Measurements from ENCODE around the gene TFEB. TPM values are rescaled to one million over a fixed set of nuclear protein-coding genes. Genes with fewer than 3 reads are reported as not detected.

TFEB gene
- total RNA-seq, 1 experiment from 2014 or later = 16.2 TPM

DNA sequence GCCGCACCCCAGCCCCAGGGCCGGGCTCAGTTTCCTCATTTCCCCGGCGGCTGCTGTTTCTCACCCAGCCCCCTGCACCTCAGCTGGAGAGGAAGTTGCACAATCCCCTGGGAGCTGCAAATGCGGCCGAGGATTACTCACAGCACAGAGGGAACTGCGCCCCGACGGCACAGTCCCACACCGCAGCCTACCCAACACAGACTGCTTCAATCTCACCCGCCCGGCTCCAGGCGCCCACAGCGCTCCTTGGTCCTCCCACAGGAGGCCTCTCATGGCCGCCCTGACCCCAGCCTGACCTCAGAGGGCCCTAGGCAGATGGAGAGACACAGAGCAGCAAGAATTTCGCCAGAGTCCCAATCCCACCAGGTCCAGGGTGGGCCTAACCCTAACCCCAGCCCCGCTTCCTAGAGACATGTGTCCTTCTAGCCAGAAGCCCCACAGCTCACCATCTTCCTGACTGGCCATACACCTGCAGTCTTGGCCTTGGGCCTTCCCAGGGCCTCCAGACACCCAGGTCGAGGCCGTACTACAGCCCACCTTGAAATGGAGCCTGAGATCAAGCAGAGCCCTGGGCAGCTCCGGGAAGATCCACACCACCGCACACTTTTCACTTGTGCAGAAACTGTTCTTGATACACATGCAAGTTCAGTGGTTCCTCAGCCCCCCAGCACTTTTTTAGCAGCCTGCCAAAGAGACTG lies 11.7 kb downstream of the TFEB start:
- ChIA-PET CTCF (interaction anchor here (0.6 to 1.8 kb wide), 7 partner anchors 9 to 355 kb away, joined by 3 to 6 read pairs (median 4); no protein-coding TSS in a partner anchor), POLR2A (interaction anchor here (0.6 to 4.7 kb wide), 12 partner anchors 8 to 729 kb away, joined by 3 to 52 read pairs (median 3); no protein-coding TSS in a partner anchor)
- peak overlapping the region; percentile 54 for H3K4me3 Mint-ChIP-seq (ENCODE audit: unreplicated experiment)
- no peaks in the 10 kb centered on the region for H3K9me3 Mint-ChIP-seq (ENCODE audit: unreplicated experiment)
- H3K4me1 Mint-ChIP-seq (ENCODE audit: insufficient read depth, unreplicated experiment) = peaks cover 41% of the 10 kb centered on the region
- peak overlapping the region; percentile 94 for H3K27ac Mint-ChIP-seq (ENCODE audit: low read depth, unreplicated experiment)
- no peaks in the 10 kb centered on the region for H3K27me3 Mint-ChIP-seq (ENCODE audit: insufficient read depth, unreplicated experiment)
- intact Hi-C loops (cut with micrococcal nuclease) = no loop called here
- no TSS peak for BruUV-seq (replicated peaks)
- TF ChIP-seq, protein P1, sequence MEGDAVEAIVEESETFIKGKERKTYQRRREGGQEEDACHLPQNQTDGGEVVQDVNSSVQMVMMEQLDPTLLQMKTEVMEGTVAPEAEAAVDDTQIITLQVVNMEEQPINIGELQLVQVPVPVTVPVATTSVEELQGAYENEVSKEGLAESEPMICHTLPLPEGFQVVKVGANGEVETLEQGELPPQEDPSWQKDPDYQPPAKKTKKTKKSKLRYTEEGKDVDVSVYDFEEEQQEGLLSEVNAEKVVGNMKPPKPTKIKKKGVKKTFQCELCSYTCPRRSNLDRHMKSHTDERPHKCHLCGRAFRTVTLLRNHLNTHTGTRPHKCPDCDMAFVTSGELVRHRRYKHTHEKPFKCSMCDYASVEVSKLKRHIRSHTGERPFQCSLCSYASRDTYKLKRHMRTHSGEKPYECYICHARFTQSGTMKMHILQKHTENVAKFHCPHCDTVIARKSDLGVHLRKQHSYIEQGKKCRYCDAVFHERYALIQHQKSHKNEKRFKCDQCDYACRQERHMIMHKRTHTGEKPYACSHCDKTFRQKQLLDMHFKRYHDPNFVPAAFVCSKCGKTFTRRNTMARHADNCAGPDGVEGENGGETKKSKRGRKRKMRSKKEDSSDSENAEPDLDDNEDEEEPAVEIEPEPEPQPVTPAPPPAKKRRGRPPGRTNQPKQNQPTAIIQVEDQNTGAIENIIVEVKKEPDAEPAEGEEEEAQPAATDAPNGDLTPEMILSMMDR (IDR thresholded peaks at IDR 0.05; ENCODE audit: unreplicated experiment) = no peak
- peak; percentile 92 for DNase-seq (ENCODE audit: unreplicated experiment)
- peaks cover 6% of the 10 kb centered on the region for H3K36me3 Mint-ChIP-seq (ENCODE audit: insufficient read depth, unreplicated experiment)

DNA sequence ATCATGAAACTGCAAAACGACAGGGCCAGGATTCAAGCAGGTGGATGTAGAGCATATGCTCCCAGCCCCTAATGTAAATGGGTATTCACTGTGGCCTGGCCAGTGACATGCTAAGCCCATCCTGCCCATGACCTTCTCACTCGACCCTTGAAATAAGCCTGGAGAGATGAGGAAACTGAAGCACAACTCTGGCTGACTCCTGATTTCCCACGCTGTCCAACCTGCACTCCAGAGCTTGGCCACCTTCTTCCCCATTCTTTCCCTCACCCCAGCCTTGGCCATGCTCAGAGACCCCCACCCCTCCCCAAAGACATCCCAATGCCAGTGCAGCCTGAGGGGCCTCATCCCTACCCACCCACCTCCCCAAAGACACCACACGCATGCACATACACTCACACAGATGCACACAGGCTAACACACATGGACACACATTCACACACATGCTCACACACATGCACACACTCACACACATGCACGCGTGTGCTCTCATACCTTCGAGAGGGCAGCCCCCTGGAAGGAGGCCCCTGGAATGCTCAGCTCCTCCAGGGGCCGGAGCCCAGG lies 12.4 kb downstream of the TFEB start:
- Mint-ChIP-seq H3K27ac (ENCODE audit: low read depth, unreplicated experiment) (peak overlapping the region; percentile 94), H3K4me3 (ENCODE audit: unreplicated experiment) (peak overlapping the region; percentile 54), H3K36me3 (ENCODE audit: insufficient read depth, unreplicated experiment) (peaks cover 6% of the 10 kb centered on the region), H3K27me3 (ENCODE audit: insufficient read depth, unreplicated experiment) (no peaks in the 10 kb centered on the region), H3K9me3 (ENCODE audit: unreplicated experiment) (no peaks in the 10 kb centered on the region), H3K4me1 (ENCODE audit: insufficient read depth, unreplicated experiment) (peaks cover 41% of the 10 kb centered on the region)
- ChIA-PET POLR2A (interaction anchor here (0.6 to 4.7 kb wide), 9 partner anchors 9 to 729 kb away, joined by 3 to 52 read pairs (median 5); no protein-coding TSS in a partner anchor), CTCF (interaction anchor here (0.7 to 1.8 kb wide), 3 partner anchors 18 to 355 kb away, joined by 3 to 6 read pairs (median 4); no protein-coding TSS in a partner anchor)
- no peak for DNase-seq (ENCODE audit: unreplicated experiment)
- no TSS peak for BruUV-seq (replicated peaks)
- intact Hi-C loops (cut with micrococcal nuclease) = no loop called here
- TF ChIP-seq, protein P1 (IDR thresholded peaks at IDR 0.05; ENCODE audit: unreplicated experiment) = no peak

- no TSS peak for BruUV-seq (replicated peaks)
- ChIA-PET POLR2A (interaction anchor here (3.2 to 4.7 kb wide), 2 partner anchors 8 to 13 kb away, joined by 41 to 52 read pairs; no protein-coding TSS in a partner anchor), CTCF (interaction anchor here (0.8 to 1.3 kb wide), 2 partner anchors 36 to 54 kb away, joined by 3 read pairs; no protein-coding TSS in a partner anchor)
- Mint-ChIP-seq H3K9me3 (ENCODE audit: unreplicated experiment) (no peaks in the 10 kb centered on the region), H3K4me1 (ENCODE audit: insufficient read depth, unreplicated experiment) (peaks cover 46% of the 10 kb centered on the region), H3K27ac (ENCODE audit: low read depth, unreplicated experiment) (peak overlapping the region; percentile 51), H3K4me3 (ENCODE audit: unreplicated experiment) (no peak overlapping the region), H3K27me3 (ENCODE audit: insufficient read depth, unreplicated experiment) (no peaks in the 10 kb centered on the region), H3K36me3 (ENCODE audit: insufficient read depth, unreplicated experiment) (peaks cover 6% of the 10 kb centered on the region)
- TF ChIP-seq, protein P1 (IDR thresholded peaks at IDR 0.05; ENCODE audit: unreplicated experiment) = no peak
- DNase-seq (ENCODE audit: unreplicated experiment) = no peak
- intact Hi-C loops (cut with micrococcal nuclease) = no loop called here
These were observed 14.0 kb downstream of the TFEB start for GRCh38 chr6:41721414-41721813.

DNA sequence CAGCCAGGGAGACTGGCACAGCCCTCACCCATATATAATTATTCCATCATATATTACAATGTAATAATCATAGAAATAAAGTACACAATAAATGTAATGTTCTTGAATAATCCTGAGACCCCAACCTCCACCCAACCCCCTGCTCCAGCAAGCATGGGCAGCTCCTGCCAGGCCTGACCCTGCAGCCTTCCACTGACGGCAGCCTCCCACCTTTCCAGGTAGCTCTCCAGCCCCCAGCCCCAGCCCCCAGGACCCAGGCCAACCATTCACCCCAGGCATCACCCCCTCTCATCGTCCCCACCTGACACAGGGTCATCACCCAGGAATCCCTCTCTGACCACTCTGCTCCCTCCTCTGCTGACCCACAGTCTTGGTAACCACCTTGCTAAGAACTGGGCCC lies 14.6 kb downstream of the TFEB start:
- peaks cover 6% of the 10 kb centered on the region for H3K36me3 Mint-ChIP-seq (ENCODE audit: insufficient read depth, unreplicated experiment)
- BruUV-seq (replicated peaks) = no TSS peak
- H3K4me3 Mint-ChIP-seq (ENCODE audit: unreplicated experiment) = no peak overlapping the region
- POLR2A ChIA-PET = interaction anchor here (1.4 to 9.4 kb wide), 2 partner anchors 13 to 67 kb away, joined by 3 to 98 read pairs; partner anchors contain the start of genes TFEB and TOMM6
- CTCF ChIA-PET = interaction anchor here (1.3 kb wide), 1 partner anchor 55 kb away, joined by 3 read pairs; no protein-coding TSS in a partner anchor
- no peaks in the 10 kb centered on the region for H3K27me3 Mint-ChIP-seq (ENCODE audit: insufficient read depth, unreplicated experiment)
- H3K4me1 Mint-ChIP-seq (ENCODE audit: insufficient read depth, unreplicated experiment) = peaks cover 52% of the 10 kb centered on the region
- no peaks in the 10 kb centered on the region for H3K9me3 Mint-ChIP-seq (ENCODE audit: unreplicated experiment)
- no peak overlapping the region for H3K27ac Mint-ChIP-seq (ENCODE audit: low read depth, unreplicated experiment)
- TF ChIP-seq, protein P1 (IDR thresholded peaks at IDR 0.05; ENCODE audit: unreplicated experiment) = no peak
- intact Hi-C loops (cut with micrococcal nuclease) = no loop called here
- DNase-seq (ENCODE audit: unreplicated experiment) = no peak
